HG03521 (cell line): Measurements from ENCODE around the gene EGR4.
A peak's percentile ranks its signal among the peaks of the same experiment; 100 is the strongest.

Experiments
- ATAC-seq: cut with Tn5 transposase; IDR thresholded peaks from one replicate; pipeline ENCODE4 v1.9.1; 2021; ENCODE audit warnings: mild to moderate bottlenecking, moderate library complexity; ENCODE audit not compliant: unreplicated experiment

Gene EGR4

GRCh38 chr2:73293534-73294171, at the start of gene EGR4:
TSS of gene EGR4 (minus strand) at chr2:73293548. CDS start at chr2:73293317, 231 bp downstream.
- ATAC-seq: peak; percentile 94

GRCh38 chr2:73341039-73341438, 47.7 kb upstream of the EGR4 start:
- ATAC-seq: no peak

GRCh38 chr2:73339201-73339600, 45.9 kb upstream of the EGR4 start:
- ATAC-seq: no peak

GRCh38 chr2:73337828-73338227, 44.5 kb upstream of the EGR4 start:
- ATAC-seq: no peak

GRCh38 chr2:73334620-73335019, 41.3 kb upstream of the EGR4 start:
- no peak for ATAC-seq

- no peak for ATAC-seq
Measured at GRCh38 chr2:73334045-73334444, 40.7 kb upstream of the EGR4 start.

GRCh38 chr2:73333564-73333963, 40.2 kb upstream of the EGR4 start:
- no peak for ATAC-seq

- ATAC-seq: no peak
Measured at GRCh38 chr2:73324126-73324725, 30.9 kb upstream of the EGR4 start.

- no peak for ATAC-seq
Measured at GRCh38 chr2:73323551-73323950, 30.2 kb upstream of the EGR4 start.

GRCh38 chr2:73314441-73314840, 21.1 kb upstream of the EGR4 start:
- no peak for ATAC-seq

- no peak for ATAC-seq
Measured at GRCh38 chr2:73307720-73308119, 14.4 kb upstream of the EGR4 start.

GRCh38 chr2:73301636-73302035, 8.3 kb upstream of the EGR4 start:
- no peak for ATAC-seq

- no peak for ATAC-seq
Measured at GRCh38 chr2:73300926-73301325, 7.6 kb upstream of the EGR4 start.

GRCh38 chr2:73297586-73297985, 4.2 kb upstream of the EGR4 start:
- no peak for ATAC-seq

GRCh38 chr2:73297151-73297559, 3.8 kb upstream of the EGR4 start:
- ATAC-seq: no peak

- ATAC-seq: no peak
Measured at GRCh38 chr2:73295751-73296400, 2.5 kb upstream of the EGR4 start.

- no peak for ATAC-seq
Measured at GRCh38 chr2:73294239-73294638, 891 bp upstream of the EGR4 start.

GRCh38 chr2:73292906-73293533, 328 bp downstream of the EGR4 start:
- ATAC-seq: no peak

GRCh38 chr2:73292316-73292905, 937 bp downstream of the EGR4 start:
- ATAC-seq: no peak

GRCh38 chr2:73291461-73292315, 1.7 kb downstream of the EGR4 start:
- no peak for ATAC-seq

GRCh38 chr2:73291093-73291460, 2.3 kb downstream of the EGR4 start:
- ATAC-seq: no peak
